Frontal cortex (tissue), 4 donors: ENCODE data around the gene KRT1. TPM values are rescaled to one million over a fixed set of nuclear protein-coding genes. Genes with fewer than 3 reads are reported as not detected.

ENCODE experiments used
- DNase-seq, 2 donors: peaks; one replicate each; pipeline ENCODE4 v3.0.0; 2012; ENCODE audit warnings: low spot score in 2 of 2
- FAIRE-seq: peaks from 2 replicates; lab custom pipeline; 2012; peaks lifted over from hg19 to GRCh38; lab: Jason Lieb, UNC
- total RNA-seq: library from RNA; depleted of rRNA; stranded (reverse); fragments of >200 nt; gene quantifications from one replicate; pipeline ENCODE4 v1.2.3, GENCODE V29; 2014
- donor health status: control.
- donor health status: control.
- donor health status: control.

The KRT1 gene
- total RNA-seq, 1 donor from 2014 or later: 0.82 TPM

GRCh38 chr12:52699960-52700359 lies 19.8 kb upstream of the KRT1 start:
- FAIRE-seq: no peak
- no peak for DNase-seq

- no peak for DNase-seq
- no peak for FAIRE-seq
Observed at GRCh38 chr12:52699373-52699772, 19.2 kb upstream of the KRT1 start.

GRCh38 chr12:52698651-52699340 lies 18.6 kb upstream of the KRT1 start:
- no peak for DNase-seq
- no peak for FAIRE-seq

DNA sequence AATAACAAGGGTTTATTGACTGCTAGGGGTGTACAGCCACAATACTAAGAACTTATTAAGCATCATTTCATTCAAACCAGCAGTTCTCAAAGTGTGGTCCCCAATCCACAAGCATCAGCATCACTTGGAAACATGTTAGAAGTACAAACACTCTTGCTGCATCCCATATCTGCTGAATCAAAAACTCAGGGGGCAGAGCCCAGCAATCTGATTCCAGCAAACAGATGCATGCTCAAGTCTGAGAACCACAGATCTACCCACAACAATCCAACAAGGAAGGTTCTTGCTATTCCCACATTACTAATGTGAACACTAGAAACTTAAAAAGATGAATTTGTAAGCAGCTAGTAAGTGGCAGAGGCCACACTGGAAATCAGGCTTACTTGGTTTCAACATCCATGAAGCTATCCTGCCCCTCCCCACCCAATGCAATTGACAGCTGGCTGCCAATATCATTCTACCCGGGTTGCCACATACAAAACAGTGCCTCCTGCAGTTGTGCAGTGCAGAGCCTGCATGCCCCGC lies 16.9 kb upstream of the KRT1 start:
- no peak for FAIRE-seq
- DNase-seq: no peak

- FAIRE-seq (no peak), DNase-seq (no peak)
Observed at GRCh38 chr12:52696588-52696987, 16.4 kb upstream of the KRT1 start.

DNA sequence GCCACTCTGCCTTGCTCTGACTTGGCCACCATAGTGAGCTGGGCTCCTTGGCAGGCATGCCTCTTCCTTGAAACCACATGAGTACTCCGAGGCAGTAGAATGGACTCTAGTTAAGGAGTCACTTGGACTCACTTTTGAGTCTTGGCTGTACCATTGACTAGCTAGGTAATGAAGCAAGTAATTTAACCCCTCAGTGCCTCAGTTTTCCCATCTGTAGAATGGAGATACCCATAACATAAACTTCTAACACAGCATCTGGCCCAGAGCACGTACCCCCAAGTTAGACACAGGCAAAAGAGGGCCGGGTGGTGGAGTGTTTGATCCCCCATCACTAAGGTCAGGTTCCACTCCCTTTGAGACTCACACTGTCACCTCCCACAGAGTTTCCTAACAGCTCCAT lies 14.8 kb upstream of the KRT1 start:
- FAIRE-seq: no peak
- DNase-seq: no peak

- FAIRE-seq (no peak), DNase-seq (no peak)
Observed at GRCh38 chr12:52694151-52694550, 13.9 kb upstream of the KRT1 start.

DNA sequence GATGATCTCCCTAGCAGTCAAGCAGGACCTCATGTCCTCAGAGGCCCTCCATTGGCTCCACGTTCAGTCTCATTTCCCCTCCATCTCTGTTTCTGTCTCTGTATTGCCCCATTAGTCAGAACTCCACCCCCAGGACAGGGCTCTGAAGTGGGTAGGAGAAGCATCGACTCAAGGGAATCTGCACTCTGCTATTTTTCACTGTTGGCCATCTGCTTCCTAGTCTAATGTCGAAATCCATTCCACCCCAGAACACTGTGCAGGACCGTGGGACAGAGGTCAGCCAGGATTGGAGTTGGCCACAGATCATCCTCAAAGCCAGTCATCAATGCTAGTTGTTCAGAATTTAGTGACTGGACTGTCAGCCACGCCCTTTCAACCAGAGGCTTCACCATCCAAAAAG lies 13.1 kb upstream of the KRT1 start:
- no peak for FAIRE-seq
- no peak for DNase-seq

DNA sequence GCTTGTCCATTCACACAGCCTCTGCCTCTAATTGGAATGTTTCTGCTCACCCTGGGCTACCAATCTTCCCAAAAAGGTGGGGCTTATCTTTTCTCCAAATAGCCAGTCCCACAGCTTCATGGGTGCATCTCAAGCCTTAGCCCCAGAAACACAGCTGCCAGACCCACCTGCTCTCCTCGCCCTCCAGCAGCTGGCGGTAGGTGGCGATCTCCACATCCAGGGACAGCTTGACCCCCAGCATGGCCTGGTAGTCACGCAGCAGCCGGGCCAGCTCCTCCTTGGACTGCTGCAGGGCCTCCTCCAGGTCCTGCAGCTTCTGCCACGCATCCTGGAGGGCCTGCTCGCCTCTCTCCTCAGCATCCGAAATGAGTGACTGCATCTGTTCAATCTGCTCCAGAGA lies 12.0 kb upstream of the KRT1 start:
- no peak for FAIRE-seq
- no peak for DNase-seq

DNA sequence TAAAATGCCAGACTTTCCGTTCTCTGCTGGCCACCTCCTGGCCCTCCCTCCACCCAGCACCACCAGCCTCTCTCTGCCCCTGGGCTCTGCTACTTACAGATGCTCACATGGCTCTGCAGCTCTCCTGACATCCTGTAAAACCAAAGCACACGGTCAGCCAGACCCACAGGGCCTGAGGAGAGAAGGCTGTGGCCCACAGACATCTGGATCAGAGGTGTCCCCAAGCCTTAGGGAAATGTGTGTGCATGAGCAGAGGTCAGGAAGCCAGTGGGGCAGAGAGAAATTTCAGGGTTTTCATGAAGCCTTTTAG lies 11.6 kb upstream of the KRT1 start:
- DNase-seq (no peak), FAIRE-seq (no peak)

GRCh38 chr12:52691076-52691840 lies 11.1 kb upstream of the KRT1 start:
- FAIRE-seq: no peak

GRCh38 chr12:52690351-52691075 lies 10.3 kb upstream of the KRT1 start:
- DNase-seq (no peak), FAIRE-seq (no peak)

More at GRCh38 chr12:52691076-52691840, 11.1 kb upstream of the KRT1 start:
- peak in 1 of 2 donors; percentile 54 for DNase-seq

DNA sequence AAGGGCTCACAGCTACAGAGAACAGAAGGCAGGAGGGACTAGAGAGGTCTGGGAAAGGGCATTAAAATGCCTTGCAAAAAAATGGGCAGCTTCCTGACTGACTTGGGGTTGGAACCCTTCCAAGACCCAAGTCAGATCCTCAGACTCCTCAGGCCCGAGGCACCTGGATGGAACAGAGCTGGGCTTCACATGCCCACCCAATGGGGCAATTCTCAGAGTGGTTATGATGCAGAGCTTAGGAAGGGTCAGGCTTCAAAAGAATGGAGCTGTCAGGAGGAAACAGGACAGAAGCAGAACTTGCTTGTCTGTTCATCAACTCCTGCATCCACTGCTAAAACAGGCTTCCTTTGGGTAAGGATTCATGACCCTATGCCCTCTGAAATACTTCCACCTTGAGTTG lies 9.7 kb upstream of the KRT1 start:
- FAIRE-seq: no peak

GRCh38 chr12:52689239-52689638 lies 9.0 kb upstream of the KRT1 start:
- no peak for DNase-seq
- no peak for FAIRE-seq

More for the DNA sequence above, 9.7 kb upstream of the KRT1 start:
- DNase-seq: no peak

DNA sequence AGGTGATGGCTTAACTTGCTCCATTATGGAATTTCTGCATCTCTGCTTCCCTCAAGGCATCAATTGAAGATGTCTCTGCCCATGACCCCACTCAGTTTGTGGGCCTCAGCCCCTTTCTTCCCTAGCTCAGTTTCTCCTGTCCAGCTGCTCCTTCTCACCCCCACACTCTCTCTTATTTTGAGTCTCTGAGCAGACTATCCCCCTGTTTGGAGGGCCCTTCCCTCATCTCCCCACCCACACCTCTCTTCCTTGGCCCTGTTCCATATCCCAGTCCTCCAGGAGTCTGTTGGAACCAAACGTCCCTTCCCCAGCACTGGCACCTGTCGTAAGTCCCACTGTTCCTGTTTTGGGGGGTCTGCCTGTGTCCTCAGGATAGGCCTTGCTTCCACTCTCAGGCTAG lies 8.3 kb upstream of the KRT1 start:
- FAIRE-seq (no peak), DNase-seq (no peak)

DNA sequence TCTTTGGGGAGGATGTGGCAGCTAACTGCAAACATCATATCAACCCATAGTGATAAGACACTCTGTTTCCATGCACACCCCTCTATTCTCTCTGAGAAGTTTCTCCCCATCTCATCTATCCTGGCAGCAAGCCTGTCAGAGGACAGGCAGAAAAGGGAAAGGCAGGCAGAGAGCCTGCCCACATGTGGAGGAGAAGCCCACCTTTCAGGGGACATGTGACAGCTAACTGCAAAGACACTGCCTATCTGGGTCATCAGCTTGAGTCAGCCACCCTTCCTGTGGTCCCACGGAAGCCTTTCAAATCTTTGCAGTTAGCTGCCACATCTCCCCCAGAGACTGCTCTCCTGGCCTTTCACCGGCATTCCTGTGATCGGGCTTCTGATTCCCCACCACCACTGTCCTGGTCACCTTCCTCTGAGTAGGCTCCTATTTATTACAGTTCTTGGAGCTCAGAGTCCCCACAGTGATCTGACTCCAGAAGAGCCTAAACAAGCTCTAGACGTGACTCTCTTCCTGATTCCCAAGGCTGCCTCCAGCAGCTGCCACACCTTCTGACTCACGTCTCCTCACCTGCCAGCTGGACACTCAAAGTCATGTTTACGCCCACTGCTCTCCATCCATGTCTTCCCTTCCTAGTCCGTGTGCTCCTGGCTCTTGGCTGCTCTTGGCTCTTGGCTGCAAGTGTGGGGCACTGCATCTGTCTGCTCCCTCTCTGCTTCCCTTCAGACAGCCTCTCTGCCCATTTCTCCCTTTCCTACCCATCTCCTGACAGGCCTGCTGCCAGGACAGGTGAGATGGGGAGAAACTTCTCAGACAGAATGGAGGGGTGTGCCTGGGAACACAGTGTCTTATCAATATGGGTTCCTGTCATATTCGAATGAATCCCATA lies 7.5 kb upstream of the KRT1 start:
- no peak for DNase-seq
- FAIRE-seq: no peak

- no peak for FAIRE-seq
- no peak for DNase-seq
Observed at GRCh38 chr12:52686756-52687487, 6.7 kb upstream of the KRT1 start.

DNA sequence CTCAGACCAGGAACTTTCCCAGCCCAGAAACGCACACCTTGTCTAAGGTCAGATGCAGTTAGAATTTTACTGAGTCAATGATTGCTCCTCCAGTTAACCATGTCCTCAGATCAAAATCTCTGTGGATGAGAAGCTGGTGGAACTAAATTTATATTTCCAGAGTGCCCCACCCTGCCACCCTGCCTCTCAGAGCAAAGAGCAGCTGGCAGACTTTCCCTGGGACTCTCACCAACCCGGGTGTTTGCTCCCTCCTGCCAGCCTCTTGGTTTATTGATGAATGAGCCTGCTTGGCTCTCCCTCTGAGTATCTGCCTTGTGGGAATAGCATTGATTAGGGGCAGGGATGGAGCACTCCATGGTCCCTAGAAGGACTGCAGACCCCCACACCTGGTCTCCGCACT lies 5.9 kb upstream of the KRT1 start:
- no peak for DNase-seq
- no peak for FAIRE-seq

DNA sequence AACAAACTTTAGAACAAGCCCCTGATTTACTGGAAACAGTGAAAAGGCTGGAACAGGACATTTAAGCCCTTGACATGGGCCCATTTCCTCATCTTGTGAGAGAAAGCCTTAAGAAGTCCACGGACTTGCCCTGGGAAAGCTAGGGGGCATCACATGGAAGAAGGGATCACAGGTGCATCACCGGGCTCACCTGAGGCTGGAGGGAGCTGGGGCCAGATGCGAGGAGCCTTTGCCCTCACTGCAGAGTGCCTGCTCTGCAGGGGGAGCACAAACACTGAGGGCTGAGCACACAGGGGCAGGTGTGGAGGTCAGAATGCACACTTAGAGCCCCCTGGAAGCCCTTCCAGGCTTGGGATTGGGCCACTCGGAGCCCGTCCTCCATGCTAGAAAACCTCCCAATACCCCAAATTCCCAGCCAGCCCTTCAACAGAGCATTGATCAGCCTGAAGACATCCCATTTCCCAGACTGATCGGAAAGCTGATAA lies 5.2 kb upstream of the KRT1 start:
- no peak for FAIRE-seq
- no peak for DNase-seq
